ENCODE results near the gene JPT2. TPM values are rescaled to one million over a fixed set of nuclear protein-coding genes. Genes with fewer than 3 reads are reported as not detected.
"Not testable (repeated sequence)": the region's sequence is repeated elsewhere in the genome, so short reads cannot be mapped to it uniquely, and the experiment has no call there.

JPT2 gene
- total and polyA plus RNA-seq, 2 donors: 30.7 to 37.3 TPM

- no peaks in the 10 kb centered on the region for H3K4me1 ChIP-seq (ENCODE audit: insufficient read depth)
- no peaks in the 10 kb centered on the region for H3K36me3 ChIP-seq (ENCODE audit: insufficient read depth)
These were observed 53.0 kb downstream of the JPT2 start for GRCh38 chr16:1731073-1731472.

DNA sequence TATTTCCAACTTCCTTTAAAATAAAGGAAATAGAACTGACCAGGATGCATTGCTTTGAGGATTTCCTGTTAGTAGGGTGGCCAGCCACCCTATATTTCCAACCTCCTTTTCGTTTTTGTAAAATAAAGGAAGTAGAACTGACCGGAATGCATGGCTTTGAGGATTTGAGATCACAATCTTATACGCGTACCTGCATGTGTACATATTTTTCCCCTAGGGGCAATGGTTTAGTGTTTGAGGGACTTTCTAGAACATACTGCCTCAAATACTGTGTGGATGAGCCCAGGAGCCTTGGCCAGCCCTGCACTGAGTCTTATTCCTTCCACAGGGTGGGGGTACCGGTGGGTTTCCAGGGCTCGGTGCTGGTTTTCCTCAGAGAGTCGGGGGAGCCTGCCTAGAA, 53.5 kb downstream of the JPT2 start:
- H3K4me1 ChIP-seq (ENCODE audit: insufficient read depth): no peaks in the 10 kb centered on the region
- no peak overlapping the region for H3K27ac ChIP-seq (ENCODE audit: low read depth)
- H3K36me3 ChIP-seq (ENCODE audit: insufficient read depth): no peaks in the 10 kb centered on the region
- DNase-seq (ENCODE audit: extremely low spot score): no peak
- H3K4me3 ChIP-seq (ENCODE audit: low read depth, low read length): no peak overlapping the region
- 75% methylated on average over 7 of the region's 7 CpGs for WGBS

More at GRCh38 chr16:1731073-1731472, 53.0 kb downstream of the JPT2 start:
- H3K27ac ChIP-seq (ENCODE audit: low read depth): no peak overlapping the region
- DNase-seq (ENCODE audit: extremely low spot score): no peak
- 92% methylated on average over 7 of the region's 7 CpGs for WGBS
- H3K4me3 ChIP-seq (ENCODE audit: low read depth, low read length): no peak overlapping the region

- no peak for DNase-seq (ENCODE audit: extremely low spot score)
These were observed 54.0 kb downstream of the JPT2 start for GRCh38 chr16:1732071-1732470.

DNA sequence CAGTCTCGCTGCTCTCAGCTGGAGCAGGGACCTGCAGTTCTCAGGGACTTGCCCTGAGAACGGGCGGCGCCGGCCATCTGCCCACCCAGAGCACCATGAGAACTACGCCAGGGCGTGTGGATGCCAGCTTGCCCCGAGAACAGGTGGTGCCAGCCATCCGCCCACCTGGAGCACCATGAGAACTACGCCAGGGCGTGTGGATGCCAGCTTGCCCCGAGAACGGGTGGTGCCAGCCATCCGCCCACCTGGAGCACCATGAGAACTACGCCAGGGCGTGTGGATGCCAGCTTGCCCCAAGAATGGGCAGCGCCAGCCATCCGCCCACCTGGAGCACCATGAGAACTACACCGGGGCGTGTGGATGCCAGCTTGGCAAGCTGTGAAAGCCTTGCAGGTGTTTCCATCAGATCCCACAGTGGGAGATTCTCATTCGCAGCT, 54.5 kb downstream of the JPT2 start:
- not testable (repeated sequence) for H3K36me3 ChIP-seq (ENCODE audit: insufficient read depth); DNase-seq (ENCODE audit: extremely low spot score); H3K4me1 ChIP-seq (ENCODE audit: insufficient read depth); H3K4me3 ChIP-seq (ENCODE audit: low read depth, low read length); H3K27ac ChIP-seq (ENCODE audit: low read depth)
- 93% methylated on average over 21 of the region's 21 CpGs for WGBS

More at GRCh38 chr16:1732071-1732470, 54.0 kb downstream of the JPT2 start:
- 86% methylated on average over 14 of the region's 14 CpGs for WGBS
- no peak overlapping the region for H3K27ac ChIP-seq (ENCODE audit: low read depth)
- H3K4me1 ChIP-seq (ENCODE audit: insufficient read depth): no peaks in the 10 kb centered on the region
- H3K36me3 ChIP-seq (ENCODE audit: insufficient read depth): no peaks in the 10 kb centered on the region
- H3K4me3 ChIP-seq (ENCODE audit: low read depth, low read length): no peak overlapping the region

DNA sequence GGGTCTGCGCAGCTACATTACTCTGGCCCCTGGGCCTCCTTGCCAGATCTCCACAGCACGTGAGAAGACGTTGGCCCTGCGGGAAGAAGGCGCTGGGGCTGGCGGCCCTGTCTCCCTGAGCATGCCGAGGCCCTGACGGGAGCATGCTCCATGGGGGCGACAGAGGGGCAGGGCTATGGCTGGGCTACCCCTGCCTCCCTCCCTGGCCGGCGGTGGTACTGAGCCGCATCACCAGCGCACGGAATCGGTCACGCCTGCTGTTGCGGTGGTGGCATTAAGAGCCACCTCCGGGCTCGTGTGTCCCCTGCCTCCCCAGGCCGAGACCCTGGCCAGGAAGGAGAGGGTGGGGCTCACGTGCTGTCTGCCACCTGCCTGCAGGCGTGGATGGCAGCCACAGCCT, 56.0 kb downstream of the JPT2 start:
- Histone ChIP-seq H3K4me1 (ENCODE audit: insufficient read depth) (no peaks in the 10 kb centered on the region), H3K36me3 (ENCODE audit: insufficient read depth) (no peaks in the 10 kb centered on the region), H3K27ac (ENCODE audit: low read depth) (no peak overlapping the region), H3K4me3 (ENCODE audit: low read depth, low read length) (no peak overlapping the region)
- no peak for DNase-seq (ENCODE audit: extremely low spot score)
- 94% methylated on average over 22 of the region's 22 CpGs for WGBS

DNA sequence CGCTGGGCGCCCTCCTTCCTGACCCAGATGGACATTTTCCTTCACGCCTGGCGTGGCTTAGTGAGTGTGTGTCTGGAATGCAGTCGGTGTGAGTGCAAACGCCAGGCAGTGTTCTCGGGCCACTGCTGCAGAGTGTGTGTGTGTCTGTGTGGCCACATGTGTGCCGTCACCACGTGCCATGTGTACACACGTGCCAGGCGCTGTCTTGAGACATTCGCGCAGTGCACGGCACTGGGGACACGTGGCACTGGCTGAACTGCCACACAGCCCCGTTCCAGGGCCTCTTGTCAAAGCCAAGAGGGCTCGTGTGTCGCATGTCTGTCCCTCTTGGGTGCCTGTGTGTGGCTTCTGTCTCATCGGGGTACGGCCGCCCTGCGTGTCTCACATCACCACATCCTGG, 56.7 kb downstream of the JPT2 start:
- 97% methylated on average over 22 of the region's 22 CpGs for WGBS
- no peaks in the 10 kb centered on the region for H3K4me1 ChIP-seq (ENCODE audit: insufficient read depth)
- no peak overlapping the region for H3K4me3 ChIP-seq (ENCODE audit: low read depth, low read length)
- DNase-seq (ENCODE audit: extremely low spot score): no peak
- no peaks in the 10 kb centered on the region for H3K36me3 ChIP-seq (ENCODE audit: insufficient read depth)
- H3K27ac ChIP-seq (ENCODE audit: low read depth): no peak overlapping the region

DNA sequence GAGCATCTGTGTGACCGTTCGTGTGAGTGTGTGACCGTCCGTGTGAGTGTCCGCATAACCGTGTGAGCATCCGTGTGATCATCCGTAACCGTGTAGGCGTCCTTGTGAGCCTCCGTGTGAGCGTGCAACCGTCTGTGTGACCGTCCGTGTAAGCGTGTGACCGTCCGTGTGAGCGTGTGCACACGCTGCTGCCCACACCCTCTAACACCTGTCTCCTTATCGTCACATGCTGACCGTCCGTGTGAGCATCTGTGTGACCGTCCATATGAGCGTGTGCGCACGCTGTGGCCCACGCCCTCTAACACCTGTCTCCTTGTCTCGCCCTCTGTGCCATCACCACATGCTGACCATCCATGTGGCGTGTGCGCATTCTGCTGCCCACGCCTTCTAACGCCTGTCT, 62.2 kb downstream of the JPT2 start:
- H3K4me1 ChIP-seq (ENCODE audit: insufficient read depth): no peaks in the 10 kb centered on the region
- no peak overlapping the region for H3K27ac ChIP-seq (ENCODE audit: low read depth)
- H3K4me3 ChIP-seq (ENCODE audit: low read depth, low read length): no peak overlapping the region
- no peak for DNase-seq (ENCODE audit: extremely low spot score)
- WGBS: 97% methylated on average over 33 of the region's 33 CpGs
- H3K36me3 ChIP-seq (ENCODE audit: insufficient read depth): peaks cover 2% of the 10 kb centered on the region

DNA sequence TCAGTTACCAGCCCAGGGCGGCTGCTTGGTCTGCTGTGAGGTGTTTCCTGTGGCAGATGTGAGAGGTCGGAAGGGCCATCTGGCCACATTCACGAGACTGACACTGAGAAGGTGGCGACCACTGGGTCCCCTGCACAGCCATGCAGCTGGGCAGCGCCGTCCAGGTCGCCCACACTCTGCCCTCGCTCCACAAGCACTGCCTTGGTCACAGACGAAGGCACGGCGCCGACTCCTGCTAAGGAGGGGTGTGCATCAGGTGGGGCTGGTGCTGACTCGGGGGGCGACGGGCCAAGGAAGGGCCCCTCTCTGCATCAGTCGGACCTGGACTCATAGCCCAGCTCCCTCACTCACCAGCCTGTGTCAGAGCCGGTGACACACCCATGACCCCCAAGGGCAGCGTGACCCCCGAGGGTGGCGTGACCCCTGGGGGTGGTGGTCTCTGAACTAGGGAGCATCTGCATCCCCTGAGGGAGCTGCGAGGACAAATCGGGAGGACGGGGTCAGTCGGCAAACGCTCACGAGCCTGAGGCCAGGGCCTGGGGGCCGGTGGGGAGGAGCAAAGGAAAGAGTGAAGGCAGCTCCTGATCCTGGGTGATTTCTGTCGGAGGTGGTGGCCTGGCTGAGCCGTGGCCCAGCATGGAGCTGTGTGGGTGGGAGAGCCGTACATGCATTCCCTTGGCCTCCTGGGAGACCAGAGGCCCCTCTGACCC, 62.9 kb downstream of the JPT2 start:
- no peak overlapping the region for H3K4me3 ChIP-seq (ENCODE audit: low read depth, low read length)
- 93% methylated on average over 30 of the region's 30 CpGs for WGBS
- H3K36me3 ChIP-seq (ENCODE audit: insufficient read depth): peaks cover 2% of the 10 kb centered on the region
- no peak for DNase-seq (ENCODE audit: extremely low spot score)
- H3K27ac ChIP-seq (ENCODE audit: low read depth): no peak overlapping the region
- H3K4me1 ChIP-seq (ENCODE audit: insufficient read depth): no peaks in the 10 kb centered on the region

GRCh38 chr16:1741553-1742165, 63.6 kb downstream of the JPT2 start:
- 92% methylated on average over 19 of the region's 19 CpGs for WGBS
- Histone ChIP-seq H3K36me3 (ENCODE audit: insufficient read depth) (peaks cover 2% of the 10 kb centered on the region), H3K4me1 (ENCODE audit: insufficient read depth) (no peaks in the 10 kb centered on the region), H3K27ac (ENCODE audit: low read depth) (no peak overlapping the region), H3K4me3 (ENCODE audit: low read depth, low read length) (no peak overlapping the region)
- no peak for DNase-seq (ENCODE audit: extremely low spot score)

GRCh38 chr16:1743376-1744337, 65.6 kb downstream of the JPT2 start:
- Histone ChIP-seq H3K4me3 (ENCODE audit: low read depth, low read length) (no peak overlapping the region), H3K4me1 (ENCODE audit: insufficient read depth) (no peaks in the 10 kb centered on the region)
- 89% methylated on average over 32 of the region's 32 CpGs for WGBS

DNA sequence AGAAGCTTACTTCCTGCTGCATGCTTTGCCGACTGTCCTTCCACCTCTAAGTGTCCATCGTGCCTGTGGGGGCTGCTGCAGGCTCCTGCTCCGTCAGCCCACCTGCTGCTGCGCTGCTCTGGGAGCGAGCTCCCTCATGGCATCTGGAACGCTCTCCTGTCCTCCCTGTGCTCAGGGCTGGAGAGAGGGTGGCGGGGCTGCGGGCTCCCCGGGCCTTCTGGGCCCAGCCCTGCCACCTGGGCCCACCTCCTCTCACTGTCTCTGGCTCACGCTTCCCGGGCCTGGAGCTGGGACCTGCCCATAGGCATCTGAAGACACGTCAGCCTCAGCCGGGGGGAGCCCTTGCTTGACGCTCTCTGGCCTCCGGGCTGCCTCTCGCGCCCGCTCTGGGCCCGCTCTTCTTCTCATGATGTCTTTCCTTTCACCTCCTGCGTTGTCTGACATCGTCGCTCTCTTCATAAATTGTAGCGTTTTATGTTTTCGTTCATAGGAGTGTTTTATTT, 66.3 kb downstream of the JPT2 start:
- Histone ChIP-seq H3K4me3 (ENCODE audit: low read depth, low read length) (no peak overlapping the region), H3K36me3 (ENCODE audit: insufficient read depth) (peaks cover 5% of the 10 kb centered on the region), H3K4me1 (ENCODE audit: insufficient read depth) (no peaks in the 10 kb centered on the region), H3K27ac (ENCODE audit: low read depth) (no peak overlapping the region)
- DNase-seq (ENCODE audit: extremely low spot score): no peak
- 91% methylated on average over 24 of the region's 24 CpGs for WGBS

More at GRCh38 chr16:1743376-1744337, 65.6 kb downstream of the JPT2 start:
- no peak for DNase-seq (ENCODE audit: extremely low spot score)
- Histone ChIP-seq H3K27ac (ENCODE audit: low read depth) (no peak overlapping the region), H3K36me3 (ENCODE audit: insufficient read depth) (peaks cover 5% of the 10 kb centered on the region)

DNA sequence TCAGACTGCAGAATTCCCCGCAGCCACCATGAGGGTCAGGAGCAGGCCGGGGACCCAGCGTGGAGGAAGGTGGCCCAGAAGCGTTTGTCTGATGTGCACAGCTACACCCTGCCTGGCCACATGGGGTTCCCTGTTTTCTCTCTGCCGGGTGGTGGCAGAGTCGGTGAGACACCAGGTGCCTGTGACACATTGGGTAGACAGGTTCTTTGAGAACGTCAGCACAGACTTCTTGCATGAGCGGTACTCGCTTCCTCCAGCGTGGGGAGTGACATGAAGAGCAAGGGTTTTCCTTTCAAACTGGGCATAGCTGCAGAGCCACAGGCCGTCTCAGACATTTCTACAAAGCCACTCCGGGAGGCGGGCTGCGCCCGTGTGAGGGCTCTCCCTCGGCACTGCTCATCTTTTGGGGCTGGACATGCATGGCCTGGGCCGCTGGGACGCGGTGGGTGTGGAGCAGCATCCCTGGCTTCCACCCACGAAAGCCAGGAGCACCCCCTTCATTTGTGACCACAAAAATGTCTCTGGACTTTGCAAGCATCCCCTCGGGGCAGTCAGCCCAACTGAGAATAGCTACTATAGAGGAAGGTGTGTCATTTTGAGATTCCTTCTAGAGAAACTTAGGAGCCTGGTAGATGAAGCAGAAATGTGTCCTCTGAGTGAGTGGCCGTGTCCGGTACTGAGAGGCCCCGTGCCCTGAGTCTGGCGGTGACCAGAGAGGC, 67.3 kb downstream of the JPT2 start:
- Histone ChIP-seq H3K27ac (ENCODE audit: low read depth) (no peak overlapping the region), H3K36me3 (ENCODE audit: insufficient read depth) (peaks cover 5% of the 10 kb centered on the region), H3K4me1 (ENCODE audit: insufficient read depth) (no peaks in the 10 kb centered on the region), H3K4me3 (ENCODE audit: low read depth, low read length) (no peak overlapping the region)
- DNase-seq (ENCODE audit: extremely low spot score): no peak
- 86% methylated on average over 25 of the region's 25 CpGs for WGBS

All from urinary bladder (tissue), 4 donors.